AG10803 (cell line): Measurements from ENCODE around the gene TP53BP2.

Source experiments
- DNase-seq: peaks from one replicate; pipeline ENCODE4 v3.0.0; 2010; ENCODE audit warnings: low read depth
- H3K4me3 ChIP-seq: 2 replicates; pipeline ENCODE4 v1.5.1; 2011; ENCODE audit warnings: mild to moderate bottlenecking, low read length, control low read depth
- CTCF ChIP-seq: conservative IDR thresholded peaks from 2 replicates; pipeline ENCODE4 v1.5.1; 2011; ENCODE audit warnings: mild to moderate bottlenecking, low read length, control low read depth, inconsistent platforms

Gene TP53BP2

GRCh38 chr1:223771469-223771813 lies 74.3 kb downstream of the TP53BP2 start:
- no peak for TF ChIP-seq CTCF
- H3K4me3 ChIP-seq = no peak overlapping the region
- peak; percentile 29 for DNase-seq

- no peak overlapping the region for H3K4me3 ChIP-seq
- no peak for DNase-seq
- TF ChIP-seq CTCF = no peak
Measured at GRCh38 chr1:223770621-223771315, 75.0 kb downstream of the TP53BP2 start.

DNA sequence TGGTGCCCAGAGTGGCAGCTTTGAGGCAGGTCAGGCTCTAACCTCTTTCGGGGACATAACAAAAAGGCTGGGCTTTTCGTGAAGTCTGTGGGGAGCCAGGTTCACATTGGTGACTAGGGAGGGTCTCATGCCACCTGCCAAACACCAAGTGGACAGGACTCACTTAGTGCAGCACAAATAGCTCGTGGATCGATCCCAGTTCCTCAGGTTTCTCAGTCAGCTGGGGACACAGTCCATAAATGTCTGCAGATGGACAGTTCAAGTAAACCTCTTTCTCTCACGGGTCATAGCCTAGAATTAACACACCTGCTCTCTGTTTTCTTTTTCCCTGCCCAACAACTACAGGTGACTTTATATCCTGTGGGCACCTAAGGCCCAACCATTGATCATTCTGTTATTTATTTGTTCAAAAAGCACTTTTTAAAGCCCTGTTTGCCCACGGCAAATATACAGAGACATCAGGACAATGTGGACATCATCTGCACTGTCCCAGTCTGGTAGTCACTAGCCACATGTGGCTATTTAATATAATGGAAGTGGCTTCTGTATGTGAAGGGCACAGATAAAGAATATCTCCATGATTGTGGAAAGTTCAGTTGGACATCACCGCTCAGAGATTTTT lies 79.9 kb downstream of the TP53BP2 start:
- H3K4me3 ChIP-seq = no peak overlapping the region
- no peak for DNase-seq
- no peak for TF ChIP-seq CTCF

DNA sequence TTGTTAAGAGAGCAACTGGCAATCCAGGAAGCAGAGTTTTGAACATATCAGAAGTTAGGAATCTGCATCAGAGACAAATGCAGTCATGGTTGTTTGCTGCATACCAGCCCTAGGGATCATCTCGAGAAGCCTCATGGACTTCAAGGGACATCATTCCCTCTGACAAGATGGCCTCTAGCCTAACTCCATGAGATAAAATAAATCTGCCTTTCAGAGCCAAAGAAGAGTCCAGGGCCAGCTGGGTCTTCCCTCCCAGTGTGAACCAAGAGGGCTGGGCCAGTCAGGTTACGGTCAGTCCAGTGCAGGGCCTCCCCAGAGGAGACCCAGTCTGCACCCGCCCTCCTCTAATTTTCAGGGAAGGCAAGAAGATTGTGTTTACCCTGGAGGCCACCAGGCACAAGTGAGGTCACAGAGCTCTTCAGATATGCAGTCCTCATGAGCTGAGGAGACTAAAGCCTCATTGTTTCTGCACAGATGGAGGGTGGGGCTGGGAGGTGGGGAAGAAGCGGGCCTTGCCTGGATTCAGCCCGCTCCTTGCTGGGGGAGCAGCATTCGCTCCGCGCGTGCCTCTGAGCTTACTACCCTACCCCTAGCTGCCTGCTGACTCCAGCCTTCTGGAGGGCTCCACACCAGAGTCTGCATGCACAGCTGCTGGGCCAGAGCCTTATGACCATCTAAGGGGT lies 80.6 kb downstream of the TP53BP2 start:
- H3K4me3 ChIP-seq = no peak overlapping the region
- DNase-seq = peak; percentile 17
- TF ChIP-seq CTCF = no peak

- TF ChIP-seq CTCF = no peak
- H3K4me3 ChIP-seq = no peak overlapping the region
- DNase-seq = no peak
Measured at GRCh38 chr1:223763881-223764280, 81.9 kb downstream of the TP53BP2 start.

DNA sequence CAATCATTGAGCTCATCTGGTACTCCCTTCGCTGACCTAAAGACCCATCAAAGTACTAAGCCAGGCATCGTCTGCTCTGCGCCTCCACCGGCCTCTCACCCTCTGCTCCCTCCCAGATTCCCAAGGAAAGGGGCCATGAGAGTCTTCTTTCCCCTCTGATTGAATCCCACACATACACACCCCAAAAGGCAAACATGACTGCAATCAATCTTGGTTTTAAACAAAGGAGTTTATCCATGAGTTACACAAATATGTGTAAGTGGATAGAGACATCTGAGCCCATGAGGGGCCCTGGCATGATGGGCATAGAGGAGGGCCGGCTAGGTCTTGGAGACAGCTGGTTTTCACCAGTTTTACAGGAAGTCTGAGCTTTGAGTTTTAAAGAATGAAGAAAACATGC lies 82.5 kb downstream of the TP53BP2 start:
- no peak for DNase-seq
- TF ChIP-seq CTCF = no peak
- H3K4me3 ChIP-seq = no peak overlapping the region

DNA sequence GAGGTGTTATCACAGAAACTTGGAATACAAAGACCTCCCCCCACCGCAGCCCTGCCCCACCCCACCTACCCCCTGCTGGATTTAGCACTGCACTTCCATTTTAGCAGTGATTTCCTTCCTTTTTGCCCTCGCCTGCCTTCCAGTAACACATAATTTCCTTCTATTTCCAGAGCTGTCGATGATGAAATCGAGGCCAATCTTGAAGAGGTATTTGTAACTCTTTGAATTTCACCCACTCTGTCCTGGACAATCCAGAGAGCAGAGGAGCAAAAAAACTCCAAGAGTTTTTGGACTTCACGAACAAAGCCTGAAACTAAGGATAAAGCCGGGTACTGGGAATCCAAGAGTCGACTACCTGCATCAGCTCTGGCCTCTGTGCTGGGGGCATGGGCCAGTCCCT lies 84.3 kb downstream of the TP53BP2 start:
- TF ChIP-seq CTCF = no peak
- DNase-seq = peak; percentile 8
- H3K4me3 ChIP-seq = no peak overlapping the region
